ENCODE measurements around the gene FXYD7.
A peak's percentile ranks its signal among the peaks of the same experiment; 100 is the strongest.

The FXYD7 gene

GRCh38 chr19:35105047-35105410 is 38.0 kb upstream of the FXYD7 start:
- CTCF ChIA-PET = interaction anchor here (1.4 kb wide), 1 partner anchor 38 kb away, joined by 3 read pairs; no protein-coding TSS in a partner anchor
- POLR2A ChIA-PET = no interaction called here
- no peak for TF ChIP-seq ZSCAN16 (tag by site-specific recombination; IDR thresholded peaks at IDR 0.05)
- no peak for TF ChIP-seq PRDM6 (tag by site-specific recombination; IDR thresholded peaks at IDR 0.05)
- TF ChIP-seq ZNF280D (tag by site-specific recombination; IDR thresholded peaks at IDR 0.05) = 0 out of 2 replicates have a peak, but pooled peaks have one; percentile 33
- no peak for TF ChIP-seq HIC1 (tag by site-specific recombination; IDR thresholded peaks at IDR 0.05)
- TF ChIP-seq ZBTB6 (tag by site-specific recombination; IDR thresholded peaks at IDR 0.05) = no peak
- TF ChIP-seq ZNF658 (tag by site-specific recombination; IDR thresholded peaks at IDR 0.05) = no peak
- no peak for TF ChIP-seq ZNF692 (tag by site-specific recombination; IDR thresholded peaks at IDR 0.05)
- H3K4me3 ChIP-seq (ENCODE audit: low read depth, low read length) = no peak overlapping the region
- no peak overlapping the region for H3K27ac ChIP-seq (ENCODE audit: extremely low read depth, low read depth, low read length)
- no peaks in the 10 kb centered on the region for H3K4me1 ChIP-seq (ENCODE audit: control insufficient read depth, insufficient read depth, low read length)
- H3K36me3 ChIP-seq (ENCODE audit: control insufficient read depth in 2 of 2, insufficient read depth in 1 of 2, low read length in 2 of 2) = no peaks in the 10 kb centered on the region
- no peaks in the 10 kb centered on the region for H3K9me3 ChIP-seq (ENCODE audit: control insufficient read depth, insufficient read depth, low read depth, low read length)

- no peaks in the 10 kb centered on the region for H3K9me3 ChIP-seq (ENCODE audit: control insufficient read depth, insufficient read depth, low read depth, low read length)
- no peak overlapping the region for H3K27ac ChIP-seq (ENCODE audit: extremely low read depth, low read depth, low read length)
- CTCF ChIA-PET = interaction anchor here (0.8 to 2.8 kb wide), 7 partner anchors 9 to 269 kb away, joined by 3 to 14 read pairs (median 4); no protein-coding TSS in a partner anchor
- no peaks in the 10 kb centered on the region for H3K36me3 ChIP-seq (ENCODE audit: control insufficient read depth in 2 of 2, insufficient read depth in 1 of 2, low read length in 2 of 2)
- H3K4me3 ChIP-seq (ENCODE audit: low read depth, low read length) = no peak overlapping the region
- POLR2A ChIA-PET = no interaction called here
- no peaks in the 10 kb centered on the region for H3K4me1 ChIP-seq (ENCODE audit: control insufficient read depth, insufficient read depth, low read length)
- TF ChIP-seq ZNF239 (tag by site-specific recombination; IDR thresholded peaks at IDR 0.05) (0 out of 2 replicates have a peak, but pooled peaks have one; percentile 10), BCL11B (tag by site-specific recombination; IDR thresholded peaks at IDR 0.05; ENCODE audit: low read depth) (no peak), SP2 (tag by site-specific recombination; IDR thresholded peaks at IDR 0.05) (no peak), ZNF266 (tag by site-specific recombination; IDR thresholded peaks at IDR 0.05; ENCODE audit: low read depth) (no peak), ZNF211 (tag by site-specific recombination; IDR thresholded peaks at IDR 0.05; ENCODE audit: low read depth) (peak; percentile 59; the same call in 1 of the 2 replicates), ZNF112 (tag by site-specific recombination; IDR thresholded peaks at IDR 0.05) (0 out of 2 replicates have a peak, but pooled peaks have one; percentile 71), ZNF26 (tag by site-specific recombination; IDR thresholded peaks at IDR 0.05) (no peak), ZNF214 (tag by site-specific recombination; IDR thresholded peaks at IDR 0.05; ENCODE audit: borderline replicate concordance) (no peak), ZBTB8A (tag by site-specific recombination; IDR thresholded peaks at IDR 0.05) (no peak), SALL2 (tag by site-specific recombination; IDR thresholded peaks at IDR 0.05; ENCODE audit: borderline replicate concordance) (peak; percentile 81; the same call in 1 of the 2 replicates), ZNF529 (tag by site-specific recombination; IDR thresholded peaks at IDR 0.05; ENCODE audit: insufficient replicate concordance) (no peak), ZNF366 (tag by site-specific recombination; conservative IDR thresholded peaks at IDR 0.05) (no peak), ZNF580 (tag by site-specific recombination; IDR thresholded peaks at IDR 0.05) (0 out of 2 replicates have a peak, but pooled peaks have one; percentile 67), ZNF560 (tag by site-specific recombination; IDR thresholded peaks at IDR 0.05; ENCODE audit: borderline replicate concordance) (no peak)
Observed at GRCh38 chr19:35105411-35106290, 37.4 kb upstream of the FXYD7 start.
